CD4-positive, alpha-beta T cell (primary cell): ENCODE measurements around the gene GNG10. TPM values are rescaled to one million over a fixed set of nuclear protein-coding genes. Genes with fewer than 3 reads are reported as not detected.
"Not testable (repeated sequence)": the region's sequence is repeated elsewhere in the genome, so short reads cannot be mapped to it uniquely, and the experiment has no call there.

Source experiments
- ATAC-seq: fragments of 200-7000 bp; cut with Tn5 transposase; one replicate; pipeline ENCODE4 v1.10.0; 2022; ENCODE audit warnings: mild to moderate bottlenecking; ENCODE audit not compliant: poor library complexity
- CTCF ChIA-PET: fragments of 350-600 bp; sonication (Branson Sonifier 250); formaldehyde crosslinking; loops from one replicate; lab custom pipeline; 2021; ENCODE audit warnings: antibody characterized with exemption, inconsistent platforms; lab: Charles Lee
- POLR2A ChIA-PET: fragments of 350-600 bp; sonication (Branson Sonifier 250); formaldehyde crosslinking; loops from one replicate; lab custom pipeline; 2021; ENCODE audit warnings: antibody characterized with exemption, inconsistent platforms; lab: Charles Lee
- DNase-seq, 14 experiments: peaks; one replicate each; pipeline ENCODE4 v3.0.0-alpha.2; 2013 to 2020; ENCODE audit warnings: mixed read lengths in 2 of 14
- H3K27ac ChIP-seq, 2 donors: one replicate each; pipeline versions ENCODE4 v1.5.1 to v1.7.0; 2013; ENCODE audit warnings: low read length in 2 of 2, low read depth in 1 of 2, mild to moderate bottlenecking in 1 of 2
- H3K27me3 ChIP-seq, 2 experiments: 1 replicate in 1 of 2; 2 replicates in 1 of 2; pipeline versions ENCODE4 v1.6.1 to v1.7.0; 2013; ENCODE audit warnings: low read length in 2 of 2, control low read depth in 1 of 2, mild to moderate bottlenecking in 1 of 2, moderate library complexity in 1 of 2; ENCODE audit not compliant: insufficient read depth in 2 of 2, control insufficient read depth in 1 of 2
- H3K36me3 ChIP-seq: one replicate; pipeline ENCODE4 v1.6.1; 2013; ENCODE audit warnings: low read length, control low read depth; ENCODE audit not compliant: insufficient read depth
- H3K4me1 ChIP-seq: one replicate; pipeline ENCODE4 v1.6.1; 2013; ENCODE audit warnings: low read length, control low read depth; ENCODE audit not compliant: insufficient read depth
- H3K4me3 ChIP-seq: one replicate; pipeline ENCODE4 v1.5.1; 2013; ENCODE audit warnings: mild to moderate bottlenecking, low read length, moderate library complexity
- H3K9me3 ChIP-seq, 2 experiments: 1 replicate in 1 of 2; 2 replicates in 1 of 2; pipeline versions ENCODE4 v1.6.1 to v1.7.0; 2013; ENCODE audit warnings: low read length in 2 of 2, mild to moderate bottlenecking in 2 of 2, control low read depth in 1 of 2, moderate library complexity in 1 of 2; ENCODE audit not compliant: control insufficient read depth in 1 of 2, insufficient read depth in 1 of 2
- H3K27ac Mint-ChIP-seq: one replicate; pipeline ENCODE4 v1.8.0; 2020; ENCODE audit warnings: mixed read lengths
- H3K27me3 Mint-ChIP-seq: one replicate; pipeline ENCODE4 v1.8.0; 2021; ENCODE audit warnings: mixed read lengths
- H3K36me3 Mint-ChIP-seq: one replicate; pipeline ENCODE4 v1.8.0; 2021; ENCODE audit warnings: low read depth, mixed read lengths
- H3K4me1 Mint-ChIP-seq: one replicate; pipeline ENCODE4 v1.8.0; 2021; ENCODE audit warnings: low read depth, mixed read lengths
- H3K4me3 Mint-ChIP-seq: one replicate; pipeline ENCODE4 v1.8.0; 2020; ENCODE audit warnings: mild to moderate bottlenecking, mixed read lengths
- H3K9me3 Mint-ChIP-seq: one replicate; pipeline ENCODE4 v1.8.0; 2020; ENCODE audit warnings: mixed read lengths
- CTCF ChIP-seq: fragments of 200-600 bp; IDR thresholded peaks from one replicate; pipeline ENCODE4 v1.8.0; 2022; ENCODE audit warnings: antibody characterized with exemption, mild to moderate bottlenecking
- intact Hi-C, 2 experiments: fragments of 100-400 bp; cut with DNase I in 1 of 2; cut with micrococcal nuclease in 1 of 2; formaldehyde crosslinking; loops; one replicate each; pipeline versions ENCODE4 v1.15.1 to v1.9.0; 2023 to 2025; cut with DNase I, micrococcal nuclease
- total RNA-seq, 174 experiments: library from RNA in 2 of 174; stranded (reverse) in 2 of 174; gene quantifications; one replicate each; pipeline ENCODE4 v1.2.3 and lab custom pipeline; 2021 to 2026

The GNG10 gene
- total RNA-seq, 2 experiments from 2014 or later = 2.8 to 3.0 TPM

GRCh38 chr9:111662576-111663300 lies 1.3 kb downstream of the GNG10 start:
- Histone ChIP-seq H3K27ac (peak overlapping the region; percentile 61 to 64), H3K27me3 (no peaks in the 10 kb centered on the region), H3K4me3 (peak overlapping the region; percentile 76), H3K4me1 (peaks cover 37% of the 10 kb centered on the region), H3K36me3 (peaks cover 13% of the 10 kb centered on the region), H3K9me3 (no peaks in the 10 kb centered on the region)
- peak overlapping the region; percentile 78 for H3K27ac Mint-ChIP-seq
- H3K36me3 Mint-ChIP-seq = peaks cover 19% of the 10 kb centered on the region
- ATAC-seq (peak; percentile 12), DNase-seq (peak in 7 of 14 experiments; percentile 11 to 40 (median 24))
- no peaks in the 10 kb centered on the region for H3K9me3 Mint-ChIP-seq
- H3K4me1 Mint-ChIP-seq = peaks cover 54% of the 10 kb centered on the region
- POLR2A ChIA-PET = interaction anchor here (0.8 to 2.7 kb wide), 7 partner anchors 9 to 824 kb away, joined by 3 to 47 read pairs (median 3); partner anchors contain the start of genes DNAJC25, ECPAS and KIAA1958
- no peak for TF ChIP-seq CTCF
- intact Hi-C loops = loop anchor here in 1 of 2 experiments (10.0 kb wide), 2 partner anchors 672 to 822 kb away; partner anchors contain the start of genes KIAA1958 and PTBP3
- peak overlapping the region; percentile 90 for H3K4me3 Mint-ChIP-seq
- no peaks in the 10 kb centered on the region for H3K27me3 Mint-ChIP-seq
- CTCF ChIA-PET = no interaction called here

GRCh38 chr9:111663301-111663823 lies 2.0 kb downstream of the GNG10 start:
- Mint-ChIP-seq H3K4me3 (peak overlapping the region; percentile 90), H3K4me1 (peaks cover 58% of the 10 kb centered on the region), H3K36me3 (peaks cover 25% of the 10 kb centered on the region), H3K9me3 (no peaks in the 10 kb centered on the region), H3K27me3 (no peaks in the 10 kb centered on the region), H3K27ac (peak overlapping the region; percentile 78)
- TF ChIP-seq CTCF = no peak
- POLR2A ChIA-PET = interaction anchor here (0.8 to 2.7 kb wide), 3 partner anchors 8 to 823 kb away, joined by 3 to 47 read pairs (median 4); partner anchors contain the start of genes DNAJC25 and KIAA1958
- intact Hi-C loops = loop anchor here in 1 of 2 experiments (10.0 kb wide), 2 partner anchors 671 to 821 kb away; partner anchors contain the start of genes KIAA1958 and PTBP3
- ATAC-seq = no peak
- Histone ChIP-seq H3K4me3 (peak overlapping the region; percentile 76), H3K9me3 (no peaks in the 10 kb centered on the region), H3K36me3 (peaks cover 13% of the 10 kb centered on the region), H3K4me1 (peaks cover 37% of the 10 kb centered on the region), H3K27me3 (no peaks in the 10 kb centered on the region), H3K27ac (peak overlapping the region; percentile 40 to 64)
- no peak for DNase-seq
- CTCF ChIA-PET = no interaction called here

- Histone ChIP-seq H3K9me3 (no peaks in the 10 kb centered on the region), H3K27me3 (no peaks in the 10 kb centered on the region), H3K27ac (no peak overlapping the region), H3K4me1 (peaks cover 17% of the 10 kb centered on the region), H3K4me3 (no peak overlapping the region), H3K36me3 (peaks cover 22% of the 10 kb centered on the region)
- peaks cover 41% of the 10 kb centered on the region for H3K4me1 Mint-ChIP-seq
- H3K27ac Mint-ChIP-seq = no peak overlapping the region
- H3K9me3 Mint-ChIP-seq = no peaks in the 10 kb centered on the region
- intact Hi-C loops = loop anchor here in 1 of 2 experiments (10.0 kb wide), 2 partner anchors 667 to 817 kb away; partner anchors contain the start of genes KIAA1958 and PTBP3
- no peak for TF ChIP-seq CTCF
- H3K27me3 Mint-ChIP-seq = no peaks in the 10 kb centered on the region
- no peak overlapping the region for H3K4me3 Mint-ChIP-seq
- ChIA-PET POLR2A (no interaction called here), CTCF (no interaction called here)
- ATAC-seq = no peak
- H3K36me3 Mint-ChIP-seq = peaks cover 39% of the 10 kb centered on the region
- DNase-seq = no peak
These were observed 6.7 kb downstream of the GNG10 start for GRCh38 chr9:111668026-111668573.

GRCh38 chr9:111668601-111669000 lies 7.2 kb downstream of the GNG10 start:
- H3K4me3 ChIP-seq, H3K27me3 Mint-ChIP-seq, DNase-seq, H3K4me3 Mint-ChIP-seq, H3K27me3 ChIP-seq, H3K9me3 ChIP-seq, ATAC-seq, H3K27ac Mint-ChIP-seq, H3K27ac ChIP-seq, H3K9me3 Mint-ChIP-seq, POLR2A ChIA-PET, CTCF ChIA-PET: not testable (repeated sequence)
- Mint-ChIP-seq H3K4me1 (peaks cover 36% of the 10 kb centered on the region), H3K36me3 (peaks cover 38% of the 10 kb centered on the region)
- intact Hi-C loops = loop anchor here in 1 of 2 experiments (10.0 kb wide), 2 partner anchors 666 to 816 kb away; partner anchors contain the start of genes KIAA1958 and PTBP3
- H3K36me3 ChIP-seq = peaks cover 22% of the 10 kb centered on the region
- peaks cover 12% of the 10 kb centered on the region for H3K4me1 ChIP-seq
